HFFc6 (cell line): Measurements from ENCODE around the gene PRDM12. TPM values are rescaled to one million over a fixed set of nuclear protein-coding genes. Genes with fewer than 3 reads are reported as not detected.

Experiments used
- DNase-seq: peaks from one replicate; pipeline ENCODE4 v3.0.0-alpha.2; 2018
- H3K27ac Mint-ChIP-seq: 2 replicates; pipeline ENCODE4 v1.8.0; 2020; ENCODE audit warnings: mild to moderate bottlenecking, mixed read lengths
- H3K27me3 Mint-ChIP-seq: 2 replicates; pipeline ENCODE4 v1.8.0; 2021; ENCODE audit warnings: mild to moderate bottlenecking, moderate library complexity, mixed read lengths; ENCODE audit not compliant: insufficient read depth
- H3K36me3 Mint-ChIP-seq: 2 replicates; pipeline ENCODE4 v1.8.0; 2021; ENCODE audit warnings: low read depth, mixed read lengths
- H3K4me1 Mint-ChIP-seq: 2 replicates; pipeline ENCODE4 v1.8.0; 2020; ENCODE audit warnings: low read depth, mixed read lengths
- H3K4me3 Mint-ChIP-seq: 2 replicates; pipeline ENCODE4 v1.8.0; 2020; ENCODE audit warnings: mild to moderate bottlenecking, moderate library complexity, mixed read lengths
- H3K9me3 Mint-ChIP-seq: 2 replicates; pipeline ENCODE4 v1.8.0; 2020; ENCODE audit warnings: mild to moderate bottlenecking, mixed read lengths
- CTCF ChIP-seq: fragments of 200-600 bp; sonication (generic); IDR thresholded peaks from 2 replicates; pipeline ENCODE4 v1.5.0; 2021; ENCODE audit warnings: antibody characterized with exemption, mild to moderate bottlenecking
- total RNA-seq, 6 experiments: library from RNA; stranded (reverse); fragmentation: NEBNext Ultra II Directional; extraction: Animal tissue kit (Norgen Biotek cat#: 25700); gene quantifications; 2 replicates in 1 of 6; 3 replicates in 5 of 6; pipeline ENCODE4 v1.2.3, GENCODE V29; 2021

PRDM12 gene
- total RNA-seq, 6 experiments from 2014 or later = 0.10 to 0.17 (median 0.12) TPM; not detected in 3

GRCh38 chr9:130689572-130689936, 25.2 kb downstream of the PRDM12 start:
- H3K36me3 Mint-ChIP-seq = peaks cover 7% of the 10 kb centered on the region; the same call in 1 of the 2 replicates
- no peak for DNase-seq
- peak overlapping the region; percentile 30; the same call in 1 of the 2 replicates for H3K27ac Mint-ChIP-seq
- TF ChIP-seq CTCF = no peak
- H3K4me1 Mint-ChIP-seq = peaks cover 28% of the 10 kb centered on the region
- peaks cover 2% of the 10 kb centered on the region for H3K27me3 Mint-ChIP-seq
- peak overlapping the region; percentile 74 for H3K4me3 Mint-ChIP-seq
- peaks cover 5% of the 10 kb centered on the region; the same call in 1 of the 2 replicates for H3K9me3 Mint-ChIP-seq

DNA sequence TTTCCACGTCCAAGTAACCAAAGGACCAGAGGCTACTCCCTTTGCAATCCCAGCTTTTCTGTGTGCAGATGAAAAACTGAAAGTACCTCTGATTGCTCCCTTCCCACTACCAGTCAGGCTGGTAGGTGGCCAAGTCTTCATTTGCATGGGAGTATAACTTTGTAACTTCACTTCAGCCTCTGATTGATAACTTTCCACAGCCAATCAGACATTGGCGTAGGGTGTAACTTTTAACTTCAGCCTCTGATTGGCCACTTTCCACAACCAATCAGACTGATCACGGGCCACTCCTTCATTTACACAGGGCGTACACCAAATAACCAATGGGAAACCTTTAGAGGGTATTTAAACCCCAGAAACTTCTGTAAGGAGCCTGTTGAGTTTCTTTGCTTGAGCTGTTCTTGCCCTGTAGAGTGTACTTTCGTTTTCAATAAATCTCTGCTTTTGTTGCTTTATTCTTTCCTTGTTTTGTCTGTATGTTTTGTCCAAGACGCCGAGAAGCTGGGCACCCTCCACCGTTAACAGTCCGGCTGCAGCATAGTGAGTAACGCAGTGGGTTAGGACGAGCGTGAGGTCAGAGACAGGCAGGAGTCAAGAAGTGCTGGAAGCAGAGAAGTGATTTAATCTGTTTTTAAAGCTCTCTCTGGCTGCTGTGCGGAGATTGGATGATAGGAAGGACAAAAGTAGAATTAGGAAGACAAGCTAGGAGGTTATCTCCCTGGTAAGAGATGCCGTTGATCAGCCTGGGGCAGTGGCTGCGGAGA, 25.7 kb downstream of the PRDM12 start:
- Mint-ChIP-seq H3K4me1 (peaks cover 33% of the 10 kb centered on the region), H3K4me3 (peak overlapping the region; percentile 74), H3K27ac (peak overlapping the region; percentile 30; the same call in 1 of the 2 replicates), H3K36me3 (peaks cover 7% of the 10 kb centered on the region; the same call in 1 of the 2 replicates), H3K27me3 (peaks cover 2% of the 10 kb centered on the region), H3K9me3 (peaks cover 5% of the 10 kb centered on the region; the same call in 1 of the 2 replicates)
- DNase-seq = peak; percentile 69
- no peak for TF ChIP-seq CTCF

DNA sequence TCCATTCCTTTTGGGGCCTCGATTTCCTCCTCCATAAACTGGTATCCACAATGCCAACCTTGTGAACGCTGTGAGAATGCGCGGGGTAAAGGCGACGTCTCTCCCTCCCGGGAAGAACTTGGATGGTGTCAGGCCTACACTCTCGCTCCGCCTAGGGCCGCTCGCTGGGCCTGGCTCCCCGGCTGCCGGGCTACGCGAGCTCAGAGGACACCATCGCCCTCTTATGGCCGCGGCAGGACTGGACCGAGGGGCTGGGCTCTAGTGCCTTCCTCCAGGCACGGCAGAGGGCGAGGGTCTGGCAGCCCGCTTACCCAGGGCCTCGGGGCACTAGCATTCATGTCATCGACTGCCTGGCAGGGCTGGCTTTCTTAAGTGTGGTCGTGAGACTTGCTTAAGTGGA, 27.9 kb downstream of the PRDM12 start:
- no peak overlapping the region; the same call in 1 of the 2 replicates for H3K4me3 Mint-ChIP-seq
- DNase-seq = no peak

DNA sequence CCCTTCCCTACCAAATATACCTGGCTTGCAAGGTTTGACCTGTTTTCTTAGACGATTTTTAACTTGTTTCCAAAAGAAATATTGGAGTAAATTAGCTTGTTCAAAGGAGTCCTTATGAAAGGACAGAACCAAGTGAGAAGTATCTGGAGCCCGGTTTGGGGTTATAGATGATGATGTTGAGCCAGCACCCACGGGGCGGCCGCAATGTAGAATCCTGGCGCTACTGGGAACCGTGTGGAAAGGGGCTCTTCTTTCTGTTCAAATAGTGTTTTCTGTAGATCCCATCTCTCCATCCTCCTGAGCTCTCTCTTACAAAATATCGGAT, 28.7 kb downstream of the PRDM12 start:
- H3K9me3 Mint-ChIP-seq = no peaks in the 10 kb centered on the region

More for the DNA sequence above, 27.9 kb downstream of the PRDM12 start:
- Mint-ChIP-seq H3K9me3 (no peaks in the 10 kb centered on the region), H3K27me3 (no peaks in the 10 kb centered on the region; the same call in 1 of the 2 replicates), H3K36me3 (peaks cover 22% of the 10 kb centered on the region), H3K27ac (no peak overlapping the region), H3K4me1 (peaks cover 50% of the 10 kb centered on the region)
- peak; percentile 46; the same call in 1 of the 2 replicates for TF ChIP-seq CTCF

DNA sequence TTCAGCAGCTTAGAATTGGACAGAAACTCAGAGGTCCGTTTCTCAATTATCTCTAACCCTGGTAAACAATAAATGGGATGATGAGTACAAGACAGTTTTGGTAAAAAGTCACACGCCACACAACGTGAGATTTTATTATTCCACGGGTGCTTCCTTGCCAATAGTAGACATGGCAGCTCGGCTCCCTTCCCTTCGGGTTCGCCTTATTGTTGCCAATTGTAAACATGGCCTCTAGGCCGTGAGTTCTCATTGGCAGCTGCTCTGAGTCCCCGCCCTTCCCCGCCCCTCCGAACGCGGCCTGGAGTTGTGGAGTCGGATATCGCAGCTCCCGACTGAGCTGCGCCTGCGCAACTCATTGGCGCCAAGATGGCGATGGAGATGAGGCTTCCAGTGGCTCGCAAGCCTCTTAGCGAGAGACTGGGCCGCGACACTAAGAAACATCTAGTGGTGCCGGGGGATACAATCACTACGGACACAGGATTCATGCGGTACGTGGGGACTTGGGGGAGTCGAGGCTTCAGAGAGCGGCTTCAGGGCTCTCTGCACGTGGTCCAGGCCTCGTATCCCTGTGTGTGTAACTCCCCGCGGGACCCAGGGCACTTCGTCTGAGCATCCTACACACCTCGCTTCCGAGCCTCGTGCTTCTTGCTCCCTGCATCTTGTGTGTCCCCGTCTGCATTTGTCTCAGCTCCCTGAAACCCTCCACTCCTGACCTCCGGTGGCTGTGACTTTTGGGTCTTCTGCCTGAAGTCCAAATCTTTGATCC, 29.2 kb downstream of the PRDM12 start, which contains the start of gene EXOSC2:
EXOSC2 (plus strand) TSS at position 355 of the 766 bp plus-strand sequence; CDS start at position 367, 12 bp downstream.
- Mint-ChIP-seq H3K36me3 (peaks cover 25% of the 10 kb centered on the region), H3K27me3 (no peaks in the 10 kb centered on the region; the same call in 1 of the 2 replicates), H3K27ac (peak within 1 kb of the TSS; percentile 86), H3K4me3 (peak within 1 kb of the TSS; percentile 93), H3K4me1 (peaks cover 60% of the 10 kb centered on the region), H3K9me3 (no peaks in the 10 kb centered on the region)
- DNase-seq = peak; percentile 98
- TF ChIP-seq CTCF = no peak

More for the DNA sequence above, 28.7 kb downstream of the PRDM12 start:
- no peak for TF ChIP-seq CTCF
- no peak for DNase-seq
- Mint-ChIP-seq H3K4me1 (peaks cover 55% of the 10 kb centered on the region), H3K27me3 (no peaks in the 10 kb centered on the region; the same call in 1 of the 2 replicates), H3K4me3 (peak overlapping the region; percentile 93), H3K27ac (peak overlapping the region; percentile 86), H3K36me3 (peaks cover 25% of the 10 kb centered on the region)
